ENCODE results near the gene GBGT1. TPM values are rescaled to one million over a fixed set of nuclear protein-coding genes. Genes with fewer than 3 reads are reported as not detected.
"Not testable (repeated sequence)": the region's sequence is repeated elsewhere in the genome, so short reads cannot be mapped to it uniquely, and the experiment has no call there.

GBGT1 gene
- total RNA-seq, 1 donor from 2014 or later: 8.1 TPM

DNA sequence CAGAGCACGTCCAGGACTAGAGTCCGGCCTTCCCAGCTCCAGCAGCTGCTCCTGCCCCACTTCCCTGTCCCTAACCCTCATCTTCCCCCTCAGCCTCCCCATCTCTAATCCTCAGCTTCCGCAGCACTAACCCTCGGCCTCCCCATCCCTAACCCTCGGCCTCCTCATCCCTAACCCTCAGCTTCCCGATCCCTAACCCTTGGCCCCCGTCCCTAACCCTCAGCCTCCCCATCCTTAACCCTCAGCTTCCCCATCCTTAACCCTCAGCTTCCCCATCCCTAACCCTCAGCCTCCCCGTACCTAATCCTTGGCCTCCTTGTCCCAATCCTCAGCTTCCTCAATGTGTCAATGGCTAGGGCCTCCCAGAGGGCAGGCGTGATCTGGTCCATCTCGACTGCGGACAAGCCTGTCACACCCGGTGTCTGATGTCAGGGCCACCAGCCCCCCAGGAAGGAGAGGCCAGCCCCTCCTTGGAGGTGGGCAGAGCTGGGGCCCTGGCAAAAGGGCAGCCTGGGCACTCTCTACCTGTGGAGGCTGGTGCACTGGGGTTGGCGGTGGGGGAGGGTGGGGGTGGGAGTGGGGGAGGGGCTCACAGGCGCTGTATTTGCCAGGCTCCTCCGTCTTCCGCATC is 43.9 kb upstream of the GBGT1 start:
- Mint-ChIP-seq H3K27ac (ENCODE audit: unreplicated experiment) (no peak overlapping the region), H3K9me3 (ENCODE audit: low read depth) (peaks cover 9% of the 10 kb centered on the region), H3K27me3 (ENCODE audit: low read depth) (peaks cover 44% of the 10 kb centered on the region), H3K36me3 (ENCODE audit: low read depth) (no peaks in the 10 kb centered on the region), H3K4me1 (ENCODE audit: low read depth) (no peaks in the 10 kb centered on the region), H3K4me3 (ENCODE audit: unreplicated experiment) (no peak overlapping the region)
- no peak for DNase-seq (ENCODE audit: low spot score)
- TF ChIP-seq, protein P1, sequence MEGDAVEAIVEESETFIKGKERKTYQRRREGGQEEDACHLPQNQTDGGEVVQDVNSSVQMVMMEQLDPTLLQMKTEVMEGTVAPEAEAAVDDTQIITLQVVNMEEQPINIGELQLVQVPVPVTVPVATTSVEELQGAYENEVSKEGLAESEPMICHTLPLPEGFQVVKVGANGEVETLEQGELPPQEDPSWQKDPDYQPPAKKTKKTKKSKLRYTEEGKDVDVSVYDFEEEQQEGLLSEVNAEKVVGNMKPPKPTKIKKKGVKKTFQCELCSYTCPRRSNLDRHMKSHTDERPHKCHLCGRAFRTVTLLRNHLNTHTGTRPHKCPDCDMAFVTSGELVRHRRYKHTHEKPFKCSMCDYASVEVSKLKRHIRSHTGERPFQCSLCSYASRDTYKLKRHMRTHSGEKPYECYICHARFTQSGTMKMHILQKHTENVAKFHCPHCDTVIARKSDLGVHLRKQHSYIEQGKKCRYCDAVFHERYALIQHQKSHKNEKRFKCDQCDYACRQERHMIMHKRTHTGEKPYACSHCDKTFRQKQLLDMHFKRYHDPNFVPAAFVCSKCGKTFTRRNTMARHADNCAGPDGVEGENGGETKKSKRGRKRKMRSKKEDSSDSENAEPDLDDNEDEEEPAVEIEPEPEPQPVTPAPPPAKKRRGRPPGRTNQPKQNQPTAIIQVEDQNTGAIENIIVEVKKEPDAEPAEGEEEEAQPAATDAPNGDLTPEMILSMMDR (IDR thresholded peaks at IDR 0.05): no peak

DNA sequence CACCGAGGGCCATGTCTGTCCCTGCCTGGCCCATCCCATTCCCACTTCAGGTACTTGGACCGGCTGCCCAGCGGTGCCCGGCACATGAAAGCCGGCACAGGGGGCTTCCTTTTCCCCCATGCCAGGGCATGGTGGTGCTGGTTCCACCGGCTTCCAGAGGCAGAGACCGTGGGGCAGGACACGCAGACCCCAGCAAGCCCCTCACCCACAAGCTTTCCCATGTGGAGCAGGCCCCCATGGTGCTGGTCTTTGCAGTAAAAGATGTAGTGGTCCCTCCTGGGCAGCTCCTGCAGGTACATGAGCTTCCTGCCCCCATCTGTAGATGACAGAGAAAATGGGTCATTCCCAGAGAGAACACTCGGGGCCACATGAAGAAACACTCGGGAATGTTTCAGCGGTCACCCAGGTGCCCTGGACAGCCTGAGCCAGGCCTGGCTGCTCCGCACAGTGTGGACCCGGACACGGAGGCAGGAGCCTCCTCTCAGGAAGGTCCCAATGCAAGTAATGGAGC is 43.4 kb upstream of the GBGT1 start:
- peaks cover 8% of the 10 kb centered on the region for H3K9me3 Mint-ChIP-seq (ENCODE audit: low read depth)
- TF ChIP-seq, protein P1 (IDR thresholded peaks at IDR 0.05): no peak
- no peak for DNase-seq (ENCODE audit: low spot score)
- no peak overlapping the region for H3K27ac Mint-ChIP-seq (ENCODE audit: unreplicated experiment)
- H3K27me3 Mint-ChIP-seq (ENCODE audit: low read depth): peaks cover 44% of the 10 kb centered on the region
- H3K4me1 Mint-ChIP-seq (ENCODE audit: low read depth): no peaks in the 10 kb centered on the region
- H3K4me3 Mint-ChIP-seq (ENCODE audit: unreplicated experiment): no peak overlapping the region
- H3K36me3 Mint-ChIP-seq (ENCODE audit: low read depth): no peaks in the 10 kb centered on the region

DNA sequence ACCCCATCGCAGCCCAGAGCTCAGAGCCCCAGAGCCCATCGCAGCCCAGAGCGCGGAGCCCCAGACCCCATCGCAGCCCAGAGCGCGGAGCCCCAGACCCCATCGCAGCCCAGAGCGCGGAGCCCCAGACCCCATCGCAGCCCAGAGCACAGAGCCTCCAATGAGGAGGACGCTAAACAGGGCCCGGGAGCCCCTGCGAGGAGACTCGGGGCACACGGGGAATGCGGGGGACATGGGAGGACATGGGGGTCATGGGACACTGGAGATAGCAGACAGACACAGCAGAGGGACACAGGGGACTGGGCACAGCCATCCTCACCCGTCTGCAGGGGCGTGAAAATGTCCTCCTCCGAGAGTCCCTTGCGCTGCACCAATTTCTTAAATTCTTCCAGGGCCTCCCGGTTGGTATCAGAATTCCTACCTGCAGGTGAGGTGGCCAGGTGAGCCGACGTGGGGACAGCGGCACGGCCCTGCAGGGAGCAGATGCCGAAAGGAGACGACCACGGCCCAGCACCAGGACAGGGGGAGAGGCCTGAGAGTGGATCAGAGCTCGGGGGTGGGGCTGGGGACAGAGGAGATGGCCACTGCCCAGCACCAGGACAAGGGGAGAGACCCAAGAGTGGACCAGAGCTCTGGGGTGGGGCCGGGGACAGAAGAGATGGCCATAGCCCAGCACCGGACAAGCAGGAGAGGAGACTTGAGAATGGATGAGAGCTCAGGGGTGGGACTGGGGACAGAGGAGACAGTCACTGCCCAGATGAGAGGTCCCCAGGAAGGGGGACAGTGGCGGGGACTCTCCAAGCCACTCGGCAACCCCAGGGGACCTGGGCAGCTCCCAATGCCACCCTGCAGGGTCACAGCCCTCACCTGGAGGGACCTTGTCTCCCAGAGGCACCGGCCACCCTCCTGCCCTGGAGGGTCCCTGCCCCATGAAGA is 42.5 kb upstream of the GBGT1 start:
- H3K9me3 Mint-ChIP-seq (ENCODE audit: low read depth): peaks cover under 1% of the 10 kb centered on the region
- peaks cover 42% of the 10 kb centered on the region for H3K27me3 Mint-ChIP-seq (ENCODE audit: low read depth)
- TF ChIP-seq, protein P1 (IDR thresholded peaks at IDR 0.05): no peak
- H3K27ac Mint-ChIP-seq (ENCODE audit: unreplicated experiment): no peak overlapping the region
- H3K4me1 Mint-ChIP-seq (ENCODE audit: low read depth): no peaks in the 10 kb centered on the region
- H3K36me3 Mint-ChIP-seq (ENCODE audit: low read depth): no peaks in the 10 kb centered on the region
- no peak overlapping the region for H3K4me3 Mint-ChIP-seq (ENCODE audit: unreplicated experiment)
- DNase-seq (ENCODE audit: low spot score): no peak

DNA sequence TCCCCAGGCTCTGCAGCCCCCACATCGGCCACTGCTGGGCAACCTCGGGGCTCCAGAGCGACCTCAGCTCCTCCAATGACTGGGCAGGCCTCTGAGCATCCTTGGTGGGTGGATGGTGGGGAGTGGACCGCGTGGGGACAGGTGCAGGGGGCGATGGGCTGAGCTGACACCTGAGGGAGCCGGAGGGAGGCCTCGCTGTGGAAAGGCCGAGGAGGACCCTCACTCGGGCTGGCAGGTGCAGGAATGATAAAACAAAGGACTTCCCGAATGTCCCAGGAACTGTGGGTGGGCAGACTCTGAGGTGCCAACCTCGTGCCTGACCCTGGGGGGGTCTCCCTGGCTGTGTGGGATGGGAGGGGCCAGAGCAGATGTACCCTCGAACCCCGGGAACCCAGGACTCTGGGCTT is 41.8 kb upstream of the GBGT1 start:
- DNase-seq (ENCODE audit: low spot score); H3K27ac Mint-ChIP-seq (ENCODE audit: unreplicated experiment); H3K4me1 Mint-ChIP-seq (ENCODE audit: low read depth); H3K4me3 Mint-ChIP-seq (ENCODE audit: unreplicated experiment); H3K36me3 Mint-ChIP-seq (ENCODE audit: low read depth); H3K9me3 Mint-ChIP-seq (ENCODE audit: low read depth): not testable (repeated sequence)
- peaks cover 42% of the 10 kb centered on the region for H3K27me3 Mint-ChIP-seq (ENCODE audit: low read depth)

DNA sequence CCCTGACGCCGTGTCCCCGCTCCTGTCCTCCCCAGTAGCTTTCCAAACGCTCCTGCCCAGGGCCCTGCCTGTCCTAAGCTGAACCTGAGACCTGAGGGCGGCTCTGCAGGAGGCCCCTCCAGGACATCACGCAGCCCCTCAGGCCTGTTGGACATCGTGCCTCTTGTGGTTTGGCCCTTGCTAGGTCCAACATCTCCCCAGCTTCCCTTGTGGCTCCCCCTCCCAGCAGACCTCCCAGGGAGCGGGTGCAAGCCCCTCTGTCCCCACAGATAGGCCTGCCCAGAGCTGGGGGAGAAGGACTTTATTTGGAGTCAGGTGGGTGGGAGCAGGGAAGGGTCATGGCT is 41.3 kb upstream of the GBGT1 start:
- H3K4me3 Mint-ChIP-seq (ENCODE audit: unreplicated experiment): no peak overlapping the region
- no peak for DNase-seq (ENCODE audit: low spot score)
- no peaks in the 10 kb centered on the region for H3K9me3 Mint-ChIP-seq (ENCODE audit: low read depth)
- H3K27ac Mint-ChIP-seq (ENCODE audit: unreplicated experiment): no peak overlapping the region
- H3K27me3 Mint-ChIP-seq (ENCODE audit: low read depth): peaks cover 41% of the 10 kb centered on the region
- no peaks in the 10 kb centered on the region for H3K36me3 Mint-ChIP-seq (ENCODE audit: low read depth)
- no peaks in the 10 kb centered on the region for H3K4me1 Mint-ChIP-seq (ENCODE audit: low read depth)
- TF ChIP-seq, protein P1 (IDR thresholded peaks at IDR 0.05): no peak

All from chondrocyte (in vitro differentiated cells).